K562 (cell line): ENCODE measurements around the gene RBBP7. TPM values are rescaled to one million over a fixed set of nuclear protein-coding genes. Genes with fewer than 3 reads are reported as not detected.

Source experiments
- ATAC-seq: fragments of 200-7000 bp; cut with Tn5 transposase; 3 replicates; pipeline ENCODE4 v1.9.1; 2020; ENCODE audit warnings: moderate library complexity
- BruUV-seq: library from RNA; stranded (reverse); fragments of 400-500 nt; replicated peaks from 2 replicates; lab custom pipeline; 2021; lab: Mats Ljungman, UMichigan
- CTCF ChIA-PET: fragments of 300-600 bp; formaldehyde crosslinking; extraction: SDS; loops from one replicate; lab custom pipeline; 2021; ENCODE audit warnings: low intra/inter-chr PET ratio; lab: Yijun Ruan, JAX
- POLR2A ChIA-PET: fragments of 300-600, 350-650 bp; sonication (Branson Sonifier 250); formaldehyde crosslinking; extraction: SDS; loops from one replicate; lab custom pipeline; 2021; ENCODE audit warnings: antibody characterized with exemption, inconsistent platforms; lab: Yijun Ruan, JAX
- DNase-seq, 4 experiments: peaks; one replicate each; pipeline versions ENCODE4 v3.0.0 to v3.0.0-alpha.2; 2011 to 2018; ENCODE audit warnings: low spot score in 3 of 4, mixed read lengths in 3 of 4; ENCODE audit errors: extremely low read depth in 1 of 4
- FAIRE-seq: peaks from 2 replicates; lab custom pipeline; 2011; peaks lifted over from hg19 to GRCh38; lab: Jason Lieb, UNC
- H2AFZ ChIP-seq: 2 replicates; pipeline ENCODE4 v1.6.0; 2011; ENCODE audit warnings: low read depth, low read length, control low read depth, inconsistent platforms
- H3K27ac ChIP-seq: fragments of 200-600 bp; 3 replicates; pipeline ENCODE4 v1.8.0; 2011; ENCODE audit warnings: low read depth, mild to moderate bottlenecking, control low read depth, inconsistent platforms, low read length, moderate library complexity, mixed read lengths; ENCODE audit errors: extremely low read depth
- H3K27me3 ChIP-seq, 2 experiments: fragments of 300-600 bp in 1 of 2; 2 replicates in 1 of 2; 3 replicates in 1 of 2; pipeline versions ENCODE4 v1.6.0 to v1.8.0; 2011; ENCODE audit warnings: inconsistent platforms in 2 of 2, low read length in 2 of 2, mild to moderate bottlenecking in 1 of 2, mixed read lengths in 1 of 2, moderate library complexity in 1 of 2; ENCODE audit not compliant: control insufficient read depth in 2 of 2, insufficient read depth in 2 of 2
- H3K36me3 ChIP-seq: fragments of 300-600 bp; 3 replicates; pipeline ENCODE4 v1.8.0; 2011; ENCODE audit warnings: mild to moderate bottlenecking, low read length, inconsistent platforms; ENCODE audit not compliant: control insufficient read depth, insufficient read depth
- H3K4me1 ChIP-seq, 2 experiments: fragments of 200-600 bp in 1 of 2; replicated peaks in 1 of 2; 2 replicates in 1 of 2; 3 replicates in 1 of 2; pipeline versions ENCODE4 v1.5.1 to v1.8.0; 2011; ENCODE audit warnings: inconsistent platforms in 2 of 2, low read length in 2 of 2, mild to moderate bottlenecking in 1 of 2, mixed read lengths in 1 of 2, moderate library complexity in 1 of 2; ENCODE audit not compliant: control insufficient read depth in 2 of 2, insufficient read depth in 2 of 2
- H3K4me2 ChIP-seq: 2 replicates; pipeline ENCODE4 v1.6.1; 2011; ENCODE audit warnings: low read length, control low read depth, inconsistent platforms, mixed read lengths; ENCODE audit not compliant: insufficient read depth
- H3K4me3 ChIP-seq: fragments of 200-600 bp; sonication (generic), shearing (Covaris generic); 2 replicates; pipeline ENCODE4 v1.5.1; 2016; ENCODE audit warnings: control low read depth, inconsistent platforms
- H3K79me2 ChIP-seq: fragments of 200-600 bp; 3 replicates; pipeline ENCODE4 v1.8.0; 2011; ENCODE audit warnings: low read length, inconsistent platforms; ENCODE audit not compliant: control insufficient read depth, insufficient read depth
- H3K9ac ChIP-seq, 2 experiments: 2 replicates each; pipeline versions ENCODE4 v1.6.0 to v1.6.1; 2011; ENCODE audit warnings: low read depth in 2 of 2, low read length in 2 of 2, control low read depth in 1 of 2, inconsistent platforms in 1 of 2, mild to moderate bottlenecking in 1 of 2, mixed read lengths in 1 of 2; ENCODE audit not compliant: insufficient read depth in 1 of 2
- H3K9me1 ChIP-seq: one replicate; pipeline ENCODE4 v1.6.0; 2011; ENCODE audit warnings: inconsistent platforms, mild to moderate bottlenecking, low read length, moderate library complexity; ENCODE audit not compliant: control insufficient read depth, insufficient read depth
- H3K9me3 ChIP-seq: replicated peaks from 2 replicates; pipeline ENCODE4 v1.5.1; 2011; ENCODE audit warnings: low read depth, low read length, inconsistent platforms; ENCODE audit not compliant: control insufficient read depth, insufficient read depth
- H4K20me1 ChIP-seq: replicated peaks from 2 replicates; pipeline ENCODE4 v1.6.1; 2011; ENCODE audit warnings: low read length, inconsistent platforms, mixed read lengths; ENCODE audit not compliant: control insufficient read depth, insufficient read depth
- FOS ChIP-seq: IDR thresholded peaks from 3 replicates; pipeline ENCODE4 v1.6.1; 2011; ENCODE audit not compliant: insufficient read length; ENCODE audit errors: extremely low read depth
- GATA2 ChIP-seq: sonication (generic); formaldehyde crosslinking; IDR thresholded peaks from 2 replicates; pipeline ENCODE4 v1.4.0; 2020; ENCODE audit warnings: mild to moderate bottlenecking, missing genetic modification reagents
- HDGF ChIP-seq: fragments of 450-650 bp; IDR thresholded peaks from 2 replicates; pipeline ENCODE4 v1.6.1; 2016
- NFRKB ChIP-seq: fragments of 450-650 bp; IDR thresholded peaks from 2 replicates; pipeline ENCODE4 v1.6.1; 2016; ENCODE audit warnings: low read depth
- NFXL1 ChIP-seq: fragments of 450-650 bp; formaldehyde crosslinking; IDR thresholded peaks from 2 replicates; pipeline ENCODE4 v1.4.0; 2021; ENCODE audit warnings: mild to moderate bottlenecking
- NR2C1 ChIP-seq, 2 experiments: fragments of 450-650 bp; IDR thresholded peaks; 2 replicates each; pipeline ENCODE4 v1.6.1; 2017; ENCODE audit warnings: mild to moderate bottlenecking in 2 of 2, antibody characterized with exemption in 1 of 2, inconsistent platforms in 1 of 2, missing compliant biosample characterization in 1 of 2, missing genetic modification characterization in 1 of 2
- SRF ChIP-seq, 2 experiments: fragments of 250-450, 450-650 bp in 1 of 2; sonication (Bioruptor Pico) in 1 of 2; sonication (generic) in 1 of 2; formaldehyde crosslinking; IDR thresholded peaks; 2 replicates each; pipeline versions ENCODE4 v1.5.0 to v1.5.1; 2020 to 2022; ENCODE audit warnings: mild to moderate bottlenecking in 1 of 2, missing genetic modification reagents in 1 of 2
- STAG1 ChIP-seq: sonication (generic); formaldehyde crosslinking; IDR thresholded peaks from 2 replicates; pipeline ENCODE4 v1.5.0; 2020; ENCODE audit warnings: missing genetic modification reagents, borderline replicate concordance
- TCF7L2 ChIP-seq: fragments of 150-350 bp; IDR thresholded peaks from 2 replicates; pipeline ENCODE4 v1.6.1; 2016; ENCODE audit warnings: low read depth, mild to moderate bottlenecking, low read length, moderate library complexity
- TEAD4 ChIP-seq, 2 experiments: sonication (generic) in 1 of 2; formaldehyde crosslinking in 1 of 2; IDR thresholded peaks; 2 replicates each; pipeline versions ENCODE4 v1.6.1 to v1.8.0; 2012 to 2022; ENCODE audit warnings: borderline replicate concordance in 1 of 2, inconsistent platforms in 1 of 2, low read length in 1 of 2, mild to moderate bottlenecking in 1 of 2, missing genetic modification reagents in 1 of 2
- YY1 ChIP-seq, 3 experiments: IDR thresholded peaks; 2 replicates each; pipeline ENCODE4 v1.6.1; 2011; ENCODE audit warnings: low read length in 2 of 3, mild to moderate bottlenecking in 2 of 3, moderate library complexity in 2 of 3, borderline replicate concordance in 1 of 3, control low read depth in 1 of 3, low read depth in 1 of 3; ENCODE audit not compliant: insufficient read depth in 3 of 3, insufficient replicate concordance in 2 of 3, control insufficient read depth in 1 of 3, insufficient read length in 1 of 3; ENCODE audit errors: extremely low read depth in 1 of 3
- ZNF75A ChIP-seq: fragments of 450-650 bp; formaldehyde crosslinking; IDR thresholded peaks from 2 replicates; pipeline ENCODE4 v1.4.0; 2020; ENCODE audit warnings: mild to moderate bottlenecking
- WGBS: fragments of 100-300 bp; shearing (Covaris generic); methylation state at CpG from one replicate; pipeline ENCODE4 v1.1.6; 2016; ENCODE audit warnings: low coverage, mixed read lengths; ENCODE audit not compliant: insufficient coverage; ENCODE audit errors: missing lambda C conversion rate; 5-methylcytosine and 5-hydroxymethylcytosine counted together
- in situ Hi-C: fragments of 300-500 bp; cut with MboI; formaldehyde crosslinking; loops from 4 replicates; pipeline ENCODE4 v1.15.0; 2018; ENCODE audit warnings: inconsistent platforms, mixed read lengths
- intact Hi-C: fragments of 100-400 bp; cut with micrococcal nuclease; formaldehyde crosslinking; loops from 2 replicates; pipeline ENCODE4 v1.14.2; 2022
- polyA plus RNA-seq, 8 experiments: library from polyadenylated mRNA; depleted of rRNA in 4 of 8; stranded (reverse) in 5 of 8; unstranded in 3 of 8; fragments of >200 nt; fragmentation: Nextera tagmentation in 2 of 8; fragmentation: Illumina TruSeq in 1 of 8; extraction: Ambion mirVana in 2 of 8; extraction: Trizol in 1 of 8; gene quantifications; 2 replicates each; pipeline versions ENCODE4 v1.2.1 to v1.2.3, GENCODE V29; 2011 to 2014; ENCODE audit warnings: inconsistent platforms in 1 of 8, missing spikeins in 1 of 8
- total RNA-seq, 7 experiments: library from RNA; depleted of rRNA in 6 of 7; stranded (reverse); fragments of >200 nt in 6 of 7; fragmentation: Illumina TruSeq in 2 of 7; extraction: Trizol in 2 of 7; gene quantifications; 2 replicates each; pipeline versions ENCODE4 v1.2.1 to v1.2.3, GENCODE V29; 2011 to 2021; ENCODE audit warnings: low replicate concordance in 1 of 7
- TF ChIP-seq, protein P1 (sequence below): fragments of 250-450 bp; sonication (Bioruptor Pico); IDR thresholded peaks from 2 replicates; pipeline ENCODE4 v1.6.1; 2021; ENCODE audit warnings: mild to moderate bottlenecking
- TF ChIP-seq, protein P2 (sequence below): sonication (generic); formaldehyde crosslinking; IDR thresholded peaks from 2 replicates; pipeline ENCODE4 v1.8.1; 2022; ENCODE audit warnings: missing genetic modification reagents

Gene RBBP7
- total and polyA plus RNA-seq, 9 of the 15 experiments (the other 6 are each of a cell fraction or from before 2014, with no cell fraction given) = 79.0 to 364 (median 182) TPM

DNA sequence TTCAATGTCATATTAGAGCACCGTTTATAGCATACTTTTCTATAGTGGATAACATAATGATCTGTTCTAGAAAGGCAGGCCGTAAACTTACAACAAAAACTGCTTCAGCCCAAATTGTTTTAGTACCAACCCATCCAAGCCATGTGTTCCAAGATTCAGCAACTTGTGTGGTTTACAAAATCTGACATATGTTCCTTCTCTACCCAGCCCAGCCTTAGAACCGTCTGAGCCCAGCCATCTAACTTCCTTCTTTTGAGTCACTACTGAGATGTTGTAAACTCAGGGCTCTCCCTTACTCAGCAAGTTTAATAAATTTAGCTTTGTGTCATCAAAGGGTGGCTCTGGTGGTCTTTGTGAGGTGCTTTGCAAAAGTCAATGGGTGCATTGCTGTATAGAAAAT lies 43.9 kb upstream of the RBBP7 start:
- in situ Hi-C loops (no loop called here), intact Hi-C loops (no loop called here)
- Histone ChIP-seq H3K9me1 (no peaks in the 10 kb centered on the region), H3K4me2 (no peak overlapping the region)
- no peak for ATAC-seq
- ChIA-PET POLR2A (no interaction called here), CTCF (no interaction called here)
- TF ChIP-seq YY1 (IDR thresholded peaks at IDR 0.05; ENCODE audit: borderline replicate concordance in 1 of 3, control insufficient read depth in 1 of 3, extremely low read depth in 1 of 3, insufficient read depth in 3 of 3, insufficient read length in 1 of 3, insufficient replicate concordance in 2 of 3, low read depth in 1 of 3, low read length in 2 of 3) (no peak), NR2C1 (IDR thresholded peaks at IDR 0.05) (no peak), NR2C1 (tag; IDR thresholded peaks at IDR 0.05) (no peak)
- TF ChIP-seq, protein P1, sequence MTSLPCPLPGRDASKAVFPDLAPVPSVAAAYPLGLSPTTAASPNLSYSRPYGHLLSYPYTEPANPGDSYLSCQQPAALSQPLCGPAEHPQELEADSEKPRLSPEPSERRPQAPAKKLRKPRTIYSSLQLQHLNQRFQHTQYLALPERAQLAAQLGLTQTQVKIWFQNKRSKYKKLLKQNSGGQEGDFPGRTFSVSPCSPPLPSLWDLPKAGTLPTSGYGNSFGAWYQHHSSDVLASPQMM (CRISPR knock-in tag) = no peak
- TF ChIP-seq, all 486 proteins: peak for 0
- Histone ChIP-seq H3K4me1 (no peaks in the 10 kb centered on the region), H3K4me3 (no peak overlapping the region), H3K9me3 (no peaks in the 10 kb centered on the region), H3K79me2 (no peaks in the 10 kb centered on the region), H3K27me3 (peaks cover 2 to 14% of the 10 kb centered on the region in 2 experiments; a peak in 4 of 5 replicates), H3K27ac (no peak overlapping the region), H3K9ac (no peak overlapping the region), H2AFZ (no peak overlapping the region), H4K20me1 (no peaks in the 10 kb centered on the region), H3K36me3 (no peaks in the 10 kb centered on the region)
- WGBS = 10% methylated on average over 3 of the region's 3 CpGs
- no TSS peak for BruUV-seq
- no peak for FAIRE-seq
- DNase-seq = no peak

DNA sequence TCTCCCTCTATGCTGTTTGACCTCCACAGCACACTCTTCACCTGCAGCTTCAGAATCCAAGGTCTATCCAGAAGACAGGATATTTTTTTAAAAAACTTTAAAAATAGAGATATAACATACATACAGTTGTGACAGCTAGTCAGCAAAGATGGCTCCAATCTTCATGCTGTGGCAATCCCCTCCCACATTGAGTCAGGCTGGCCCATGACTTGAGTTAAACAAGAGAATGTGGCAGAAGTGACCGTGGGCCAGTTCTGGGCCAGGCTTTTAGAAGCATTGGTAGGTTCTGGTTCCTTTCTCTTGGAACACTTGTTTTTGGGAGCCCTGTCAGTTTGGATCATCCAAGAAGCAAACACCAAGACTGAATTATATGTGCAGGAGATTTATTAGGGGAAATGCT lies 40.2 kb upstream of the RBBP7 start:
- Histone ChIP-seq H3K27me3 (peaks cover 4 to 14% of the 10 kb centered on the region in 2 experiments; a peak in 3 of 5 replicates), H2AFZ (no peak overlapping the region), H3K4me3 (no peak overlapping the region), H4K20me1 (no peaks in the 10 kb centered on the region), H3K4me2 (no peak overlapping the region), H3K9me1 (no peaks in the 10 kb centered on the region), H3K27ac (no peak overlapping the region), H3K36me3 (no peaks in the 10 kb centered on the region), H3K9ac (no peak overlapping the region), H3K4me1 (no peaks in the 10 kb centered on the region), H3K79me2 (no peaks in the 10 kb centered on the region), H3K9me3 (no peaks in the 10 kb centered on the region)
- ATAC-seq (no peak), DNase-seq (no peak), FAIRE-seq (no peak)
- 0% methylated on average over 1 of the region's 1 CpG for WGBS
- intact Hi-C loops = no loop called here
- POLR2A ChIA-PET = no interaction called here
- CTCF ChIA-PET = no interaction called here
- BruUV-seq = no TSS peak
- in situ Hi-C loops = no loop called here
- no peak for TF ChIP-seq STAG1 (CRISPR knock-in tag)
- no peak for TF ChIP-seq TCF7L2
- TF ChIP-seq, protein P2, sequence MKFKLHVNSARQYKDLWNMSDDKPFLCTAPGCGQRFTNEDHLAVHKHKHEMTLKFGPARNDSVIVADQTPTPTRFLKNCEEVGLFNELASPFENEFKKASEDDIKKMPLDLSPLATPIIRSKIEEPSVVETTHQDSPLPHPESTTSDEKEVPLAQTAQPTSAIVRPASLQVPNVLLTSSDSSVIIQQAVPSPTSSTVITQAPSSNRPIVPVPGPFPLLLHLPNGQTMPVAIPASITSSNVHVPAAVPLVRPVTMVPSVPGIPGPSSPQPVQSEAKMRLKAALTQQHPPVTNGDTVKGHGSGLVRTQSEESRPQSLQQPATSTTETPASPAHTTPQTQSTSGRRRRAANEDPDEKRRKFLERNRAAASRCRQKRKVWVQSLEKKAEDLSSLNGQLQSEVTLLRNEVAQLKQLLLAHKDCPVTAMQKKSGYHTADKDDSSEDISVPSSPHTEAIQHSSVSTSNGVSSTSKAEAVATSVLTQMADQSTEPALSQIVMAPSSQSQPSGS (CRISPR knock-in tag) = no peak
- no peak for TF ChIP-seq NFXL1 (CRISPR knock-in tag)
- TF ChIP-seq NFRKB = no peak
- TF ChIP-seq GATA2 (CRISPR knock-in tag) = no peak
- no peak for TF ChIP-seq HDGF
- no peak for TF ChIP-seq TEAD4 (IDR thresholded peaks at IDR 0.05; ENCODE audit: low read length)
- TF ChIP-seq TEAD4 (CRISPR knock-in tag; IDR thresholded peaks at IDR 0.05; ENCODE audit: borderline replicate concordance) = no peak
- no peak for TF ChIP-seq ZNF75A (CRISPR knock-in tag)
- no peak for TF ChIP-seq FOS
- TF ChIP-seq SRF (CRISPR knock-in tag; IDR thresholded peaks at IDR 0.05) = no peak
